HG03135 (cell line): ENCODE results near the gene MSX1.

ENCODE experiments used
- ATAC-seq: cut with Tn5 transposase; IDR thresholded peaks from one replicate; pipeline ENCODE4 v1.9.1; 2021; ENCODE audit warnings: mild to moderate bottlenecking, moderate library complexity; ENCODE audit not compliant: unreplicated experiment

The MSX1 gene

GRCh38 chr4:4856071-4857000 is 3.1 kb upstream of the MSX1 start:
- no peak for ATAC-seq

GRCh38 chr4:4857001-4857808 is 2.3 kb upstream of the MSX1 start:
- no peak for ATAC-seq

- ATAC-seq = no peak
Measured at GRCh38 chr4:4857809-4858508, 1.5 kb upstream of the MSX1 start.

GRCh38 chr4:4858527-4859324 is 739 bp upstream of the MSX1 start:
- ATAC-seq = no peak

DNA sequence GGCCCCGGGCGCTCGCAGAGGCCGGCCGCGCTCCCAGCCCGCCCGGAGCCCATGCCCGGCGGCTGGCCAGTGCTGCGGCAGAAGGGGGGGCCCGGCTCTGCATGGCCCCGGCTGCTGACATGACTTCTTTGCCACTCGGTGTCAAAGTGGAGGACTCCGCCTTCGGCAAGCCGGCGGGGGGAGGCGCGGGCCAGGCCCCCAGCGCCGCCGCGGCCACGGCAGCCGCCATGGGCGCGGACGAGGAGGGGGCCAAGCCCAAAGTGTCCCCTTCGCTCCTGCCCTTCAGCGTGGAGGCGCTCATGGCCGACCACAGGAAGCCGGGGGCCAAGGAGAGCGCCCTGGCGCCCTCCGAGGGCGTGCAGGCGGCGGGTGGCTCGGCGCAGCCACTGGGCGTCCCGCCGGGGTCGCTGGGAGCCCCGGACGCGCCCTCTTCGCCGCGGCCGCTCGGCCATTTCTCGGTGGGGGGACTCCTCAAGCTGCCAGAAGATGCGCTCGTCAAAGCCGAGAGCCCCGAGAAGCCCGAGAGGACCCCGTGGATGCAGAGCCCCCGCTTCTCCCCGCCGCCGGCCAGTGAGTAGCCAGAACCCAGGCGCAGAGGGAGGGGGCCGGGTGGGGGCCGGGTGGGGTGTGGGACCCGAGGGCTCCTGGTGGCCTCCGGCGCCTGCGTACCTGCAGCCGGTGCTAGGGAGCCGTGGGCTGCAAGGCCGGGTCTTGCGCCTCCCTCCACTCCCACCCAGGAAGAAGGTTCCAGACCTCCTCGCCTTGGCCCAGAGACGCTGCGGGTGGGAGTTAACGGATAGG is 534 bp downstream of the MSX1 start:
- peak; percentile 30 for ATAC-seq

- no peak for ATAC-seq
Measured at GRCh38 chr4:4860600-4861389, 1.3 kb downstream of the MSX1 start.

DNA sequence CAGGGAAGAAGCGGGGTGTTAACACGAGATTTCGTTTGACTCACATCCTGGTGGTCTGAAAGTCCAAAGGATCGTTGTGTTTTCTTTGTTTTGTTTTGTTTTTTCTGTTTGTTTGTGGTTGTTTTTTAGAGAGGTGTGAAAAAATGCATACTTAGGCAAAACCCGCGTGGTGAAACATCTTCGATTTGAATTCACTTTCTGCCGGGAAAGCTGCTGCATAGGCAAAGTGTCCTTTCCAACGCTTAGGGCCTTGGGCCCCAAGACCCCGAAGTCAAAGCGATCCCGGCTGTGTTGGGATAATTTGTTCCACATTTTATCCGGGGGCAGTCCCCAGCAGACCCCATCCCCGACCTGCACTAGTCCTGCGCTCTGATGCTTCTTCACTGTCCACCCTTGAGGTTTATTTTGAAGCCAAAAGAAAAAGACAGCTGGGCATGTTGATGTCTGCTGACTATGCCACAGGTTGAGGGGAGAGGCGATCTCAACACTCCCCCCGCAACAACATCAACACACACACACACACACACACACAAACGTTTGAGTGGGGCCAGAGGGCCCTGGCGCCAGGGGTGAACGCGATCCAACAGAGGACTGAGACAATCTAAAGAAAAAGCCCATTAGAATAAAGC is 2.0 kb downstream of the MSX1 start:
- no peak for ATAC-seq

DNA sequence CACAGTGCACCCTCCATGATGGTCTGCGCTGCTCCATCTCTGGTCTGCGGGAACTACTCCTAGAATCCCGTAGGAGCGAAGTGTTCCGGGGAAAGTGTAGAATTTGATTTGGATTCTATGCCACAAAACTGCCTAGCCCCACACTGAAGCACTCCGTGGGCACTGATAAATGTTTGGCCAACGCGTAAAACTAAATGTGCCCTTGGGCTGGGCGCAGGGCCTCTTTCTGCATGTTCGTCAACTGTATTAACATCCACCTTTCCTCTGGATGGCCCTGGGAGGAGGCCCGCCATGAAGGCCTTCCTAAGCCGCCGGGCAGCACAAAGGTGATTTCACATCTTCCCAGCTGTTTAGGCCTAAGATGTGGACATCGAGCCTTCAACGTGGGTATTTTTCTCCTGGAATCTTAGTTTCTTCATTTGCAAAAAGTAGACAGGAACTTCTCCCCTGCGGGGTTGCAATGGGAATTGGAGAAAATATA is 2.6 kb downstream of the MSX1 start:
- no peak for ATAC-seq

- no peak for ATAC-seq
Measured at GRCh38 chr4:4862665-4863482, 3.4 kb downstream of the MSX1 start.

DNA sequence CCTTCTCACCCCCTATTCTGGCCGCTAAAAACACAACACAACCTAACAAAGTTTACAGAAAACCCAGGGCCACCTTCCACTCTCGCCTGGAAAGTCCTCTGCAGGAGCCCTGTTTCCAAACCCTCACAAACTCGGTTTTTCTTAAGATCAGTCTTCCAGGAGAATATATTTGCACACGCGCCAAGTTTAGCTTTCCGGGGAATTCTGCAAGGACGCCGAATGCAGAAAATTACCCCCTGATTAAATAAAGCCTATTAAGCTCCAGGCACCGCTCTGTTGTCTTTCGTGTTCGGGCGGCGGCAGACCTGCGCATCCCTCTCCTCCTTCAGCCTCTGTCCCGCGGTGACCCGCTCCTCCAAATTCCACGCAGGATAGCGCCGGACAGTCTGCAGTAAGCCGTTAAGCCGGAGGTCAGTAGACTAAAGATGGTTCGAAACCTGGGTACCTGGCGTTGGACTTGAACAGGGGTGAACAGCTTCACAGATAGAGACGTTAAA is 5.0 kb downstream of the MSX1 start:
- ATAC-seq = no peak

GRCh38 chr4:4864940-4865704 is 5.7 kb downstream of the MSX1 start:
- ATAC-seq = no peak

DNA sequence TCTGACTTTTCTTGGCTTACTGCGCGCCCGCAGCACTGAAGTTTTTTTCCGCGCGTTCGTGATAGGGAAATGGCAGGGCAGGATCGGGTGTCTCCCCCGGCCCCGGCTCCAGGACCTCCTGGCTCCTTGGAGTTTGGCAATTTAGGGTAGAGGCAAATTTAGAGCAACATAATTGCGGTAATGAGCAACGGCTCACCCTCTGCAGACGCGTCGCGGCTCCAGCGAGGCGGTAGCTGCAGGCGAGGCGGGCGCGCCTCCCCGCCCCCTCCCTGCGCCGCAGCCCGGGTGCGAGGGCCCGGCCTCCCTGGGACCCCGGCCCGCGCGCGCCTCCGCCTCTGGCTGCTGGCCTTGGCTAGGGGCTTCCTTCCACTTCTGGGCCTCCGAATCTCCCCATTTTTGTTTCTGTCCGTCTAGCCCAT is 6.2 kb downstream of the MSX1 start:
- ATAC-seq = no peak

DNA sequence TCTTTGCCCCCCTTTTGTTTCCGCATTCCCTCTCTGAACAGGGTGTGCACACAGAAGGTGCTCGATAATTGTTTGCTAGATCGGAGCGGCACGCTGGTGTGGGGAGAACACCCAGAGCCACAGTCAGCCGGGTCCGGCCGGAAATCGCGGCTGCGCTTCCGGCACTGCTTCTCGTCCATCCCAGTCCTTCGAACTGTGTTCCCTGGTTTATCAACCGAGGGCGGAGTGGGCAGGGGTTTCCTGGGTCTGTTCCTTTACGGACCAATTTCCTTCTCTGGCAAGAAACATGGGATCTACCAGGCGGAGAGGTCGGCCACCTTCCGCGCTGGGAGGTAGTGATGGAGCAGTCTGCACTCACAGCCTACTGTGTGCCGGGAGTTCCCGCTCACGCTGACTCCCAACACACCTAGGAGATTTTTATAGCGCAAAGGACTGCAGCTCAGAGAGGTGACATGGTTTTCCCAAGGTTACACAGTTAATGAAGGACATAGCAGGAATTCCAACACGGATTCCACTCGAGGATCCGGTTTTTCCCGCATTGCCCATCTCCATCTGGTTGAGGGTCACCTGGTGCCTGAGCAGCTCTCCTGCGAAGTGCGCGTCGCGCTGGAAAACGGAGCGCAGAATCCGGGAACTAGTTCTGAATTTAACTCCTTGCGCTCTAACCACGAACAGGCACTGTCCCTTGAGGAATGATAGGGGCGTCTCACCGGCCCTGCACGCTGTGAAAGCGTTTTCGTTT is 6.8 kb downstream of the MSX1 start:
- no peak for ATAC-seq

DNA sequence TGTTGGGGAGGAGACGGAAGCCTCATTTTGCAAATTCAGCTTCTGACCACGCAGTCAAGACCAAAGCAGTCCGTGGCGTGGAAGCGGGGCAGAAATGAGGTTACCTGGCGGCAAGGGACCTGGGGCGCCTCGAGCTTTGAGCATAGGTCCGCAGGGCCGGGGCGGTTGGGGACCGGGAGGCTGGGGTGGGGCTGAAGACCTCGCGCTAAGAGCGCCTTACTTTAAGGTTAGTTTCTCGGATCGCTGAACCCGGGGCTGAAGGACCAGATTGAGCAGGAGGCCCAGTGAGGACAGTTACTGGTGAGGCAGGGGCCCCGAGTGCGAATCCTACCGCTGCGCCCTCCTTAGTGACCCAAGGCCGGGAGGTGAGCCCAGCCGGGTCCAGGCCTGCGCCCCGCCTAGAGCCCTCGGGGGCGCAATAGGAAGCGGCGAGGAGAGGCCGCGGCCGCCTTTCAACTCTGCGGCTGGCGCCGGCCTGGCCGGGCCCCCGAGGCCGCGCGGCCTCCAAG is 7.5 kb downstream of the MSX1 start:
- ATAC-seq = no peak

DNA sequence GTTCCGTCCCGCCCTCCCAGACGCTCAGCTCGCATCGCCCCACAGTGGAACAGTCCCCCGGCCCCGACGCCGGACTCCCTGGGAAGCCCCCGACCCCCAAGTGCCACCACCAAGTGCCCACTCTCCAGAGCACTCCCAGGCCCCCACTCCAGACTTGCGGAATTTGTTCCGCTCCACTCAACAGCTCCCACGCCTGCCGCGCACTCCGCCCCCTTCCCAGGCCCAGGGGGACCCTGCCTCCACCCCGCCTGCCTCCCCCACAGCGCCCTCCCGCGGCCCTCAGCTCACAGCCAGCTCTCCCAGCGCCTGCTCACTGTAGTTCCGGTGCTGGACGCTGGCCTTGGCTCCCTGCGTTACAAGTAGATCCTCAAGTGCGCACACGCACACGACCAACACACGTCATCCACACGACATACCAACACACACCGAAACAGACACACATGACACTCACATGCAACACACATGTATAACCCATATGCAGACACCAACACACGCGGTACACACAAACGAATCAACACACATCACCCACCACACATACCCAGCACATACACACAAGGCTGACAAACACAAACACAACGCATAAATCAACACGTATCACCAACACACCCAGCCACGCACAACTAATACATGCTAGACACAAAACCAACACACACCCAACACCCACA is 8.0 kb downstream of the MSX1 start:
- no peak for ATAC-seq
